HL-60 (cell line): ENCODE data around the gene LMTK2.

Experiments used
- CTCF ChIP-seq: IDR thresholded peaks from one replicate; pipeline ENCODE4 v1.5.1; 2011; ENCODE audit warnings: low read length, control low read depth, inconsistent platforms; ENCODE audit not compliant: insufficient read depth
- POLR2AphosphoS5 ChIP-seq: IDR thresholded peaks from 2 replicates; pipeline ENCODE4 v1.6.1; 2012; ENCODE audit warnings: low read depth

DNA sequence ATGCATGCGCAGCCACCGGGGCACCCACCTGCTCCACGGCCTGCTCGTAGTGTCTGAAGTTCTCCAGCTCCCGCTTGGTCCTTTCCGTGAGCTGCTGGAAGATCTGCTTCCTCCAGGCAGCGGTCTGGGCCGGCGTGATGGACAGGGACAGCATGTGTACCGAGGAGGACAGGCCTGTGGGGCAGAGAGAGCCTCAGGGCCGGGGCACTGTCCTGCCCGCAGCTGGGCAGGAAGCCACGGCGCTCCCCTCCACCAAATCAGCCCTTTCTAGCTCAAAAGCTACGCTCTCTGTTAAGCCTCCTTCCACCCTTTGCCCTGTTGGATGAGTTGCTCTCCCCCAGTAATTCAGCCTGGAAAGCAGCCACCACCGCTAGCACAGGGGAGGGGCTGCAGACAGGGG is 126.1 kb downstream of the LMTK2 start:
- no peak for TF ChIP-seq POLR2AphosphoS5
- TF ChIP-seq CTCF: no peak
